Measurements from ENCODE around the gene TBC1D2B. TPM values are rescaled to one million over a fixed set of nuclear protein-coding genes. Genes with fewer than 3 reads are reported as not detected.

The TBC1D2B gene
- total RNA-seq, 1 experiment from 2014 or later: 17.6 TPM

- H3K36me3 Mint-ChIP-seq (ENCODE audit: insufficient read depth in 1 of 3, low read depth in 3 of 3): no peaks in the 10 kb centered on the region
- no peaks in the 10 kb centered on the region; a peak in 1 of 5 replicates for H3K9me3 Mint-ChIP-seq
- no peak for DNase-seq
- H3K9me3 ChIP-seq (ENCODE audit: control insufficient read depth, low read depth, low read length): no peaks in the 10 kb centered on the region
- H3K56ac ChIP-seq (ENCODE audit: insufficient read length, low read depth, low read length): no peak overlapping the region
- no peak overlapping the region for H4K91ac ChIP-seq (ENCODE audit: insufficient read length, low read depth, low read length)
- H3K4me1 Mint-ChIP-seq: peaks cover 9 to 21% of the 10 kb centered on the region in 2 experiments
- H4K20me1 ChIP-seq (ENCODE audit: control insufficient read depth, insufficient read depth, insufficient read length): no peaks in the 10 kb centered on the region
- H3K23me2 ChIP-seq (ENCODE audit: insufficient read length, low read depth, low read length, poor library complexity, severe bottlenecking): no peaks in the 10 kb centered on the region
- H3K27ac Mint-ChIP-seq: no peak overlapping the region; a peak in 1 of 7 replicates
- no peaks in the 10 kb centered on the region; the same call in 1 of the 2 replicates for H3K4me1 ChIP-seq (ENCODE audit: insufficient read depth, low read length)
- no peak overlapping the region; a peak in 1 of 5 replicates for H3K4me3 Mint-ChIP-seq
- H3K23ac ChIP-seq (ENCODE audit: insufficient read length, low read depth, low read length): no peak overlapping the region
- H3K27me3 Mint-ChIP-seq (ENCODE audit: low read depth): peaks cover 2% of the 10 kb centered on the region
- no peak overlapping the region for H3K4ac ChIP-seq (ENCODE audit: low read depth, low read length)
- no peak overlapping the region for H2BK5ac ChIP-seq (ENCODE audit: insufficient read length, low read length)
- H3K27me3 ChIP-seq (ENCODE audit: insufficient read depth, low read length): no peaks in the 10 kb centered on the region
- H3K9ac ChIP-seq (ENCODE audit: extremely low read depth, insufficient read length, low read length): no peak overlapping the region
- TF ChIP-seq, protein P1, sequence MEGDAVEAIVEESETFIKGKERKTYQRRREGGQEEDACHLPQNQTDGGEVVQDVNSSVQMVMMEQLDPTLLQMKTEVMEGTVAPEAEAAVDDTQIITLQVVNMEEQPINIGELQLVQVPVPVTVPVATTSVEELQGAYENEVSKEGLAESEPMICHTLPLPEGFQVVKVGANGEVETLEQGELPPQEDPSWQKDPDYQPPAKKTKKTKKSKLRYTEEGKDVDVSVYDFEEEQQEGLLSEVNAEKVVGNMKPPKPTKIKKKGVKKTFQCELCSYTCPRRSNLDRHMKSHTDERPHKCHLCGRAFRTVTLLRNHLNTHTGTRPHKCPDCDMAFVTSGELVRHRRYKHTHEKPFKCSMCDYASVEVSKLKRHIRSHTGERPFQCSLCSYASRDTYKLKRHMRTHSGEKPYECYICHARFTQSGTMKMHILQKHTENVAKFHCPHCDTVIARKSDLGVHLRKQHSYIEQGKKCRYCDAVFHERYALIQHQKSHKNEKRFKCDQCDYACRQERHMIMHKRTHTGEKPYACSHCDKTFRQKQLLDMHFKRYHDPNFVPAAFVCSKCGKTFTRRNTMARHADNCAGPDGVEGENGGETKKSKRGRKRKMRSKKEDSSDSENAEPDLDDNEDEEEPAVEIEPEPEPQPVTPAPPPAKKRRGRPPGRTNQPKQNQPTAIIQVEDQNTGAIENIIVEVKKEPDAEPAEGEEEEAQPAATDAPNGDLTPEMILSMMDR (conservative IDR thresholded peaks at IDR 0.05): no peak
- H2BK15ac ChIP-seq (ENCODE audit: low read depth, low read length): no peak overlapping the region
- no peak overlapping the region for H2AK5ac ChIP-seq (ENCODE audit: insufficient read length, low read length)
- WGBS (ENCODE audit: extremely low coverage, insufficient read length, low lambda C conversion rate): no CpG with 5 or more reads among the region's 23 CpGs
- H2BK20ac ChIP-seq (ENCODE audit: low read depth, low read length, poor library complexity, severe bottlenecking): no peak overlapping the region
- no peak overlapping the region for H3K14ac ChIP-seq (ENCODE audit: insufficient read depth, low read length)
- H3K18ac ChIP-seq (ENCODE audit: insufficient read length, low read depth, low read length): no peak overlapping the region
- H3K27ac ChIP-seq (ENCODE audit: insufficient read length, low read depth, low read length): no peak overlapping the region
- no peak overlapping the region for H2AFZ ChIP-seq (ENCODE audit: low read length)
- no peak overlapping the region for H2BK12ac ChIP-seq (ENCODE audit: insufficient read length, low read depth, low read length)
- H3K79me1 ChIP-seq (ENCODE audit: insufficient read depth, low read depth, low read length, poor library complexity, severe bottlenecking): no peaks in the 10 kb centered on the region
- no peak overlapping the region for H3T11ph ChIP-seq (ENCODE audit: low read length)
- no peaks in the 10 kb centered on the region for H3K79me2 ChIP-seq (ENCODE audit: insufficient read depth, low read length)
- H2BK120ac ChIP-seq (ENCODE audit: low read depth, low read length, poor library complexity, severe bottlenecking): no peak overlapping the region
- no peak overlapping the region for H4K8ac ChIP-seq (replicated peaks; ENCODE audit: insufficient read length, low read depth, low read length)
- H4K5ac ChIP-seq (ENCODE audit: insufficient read length, low read depth, low read length): no peak overlapping the region
- no peak overlapping the region for H3K4me2 ChIP-seq (ENCODE audit: insufficient read depth, insufficient read length, low read length)
These were observed 92.2 kb downstream of the TBC1D2B start for GRCh38 chr15:77985031-77985930.

Data from H9 (cell line).